HEK293 (cell line): Measurements from ENCODE around the gene OR7C1.
A peak's percentile ranks its signal among the peaks of the same experiment; 100 is the strongest.

Experiments
- IKZF3 ChIP-seq: fragments of 450-650 bp; IDR thresholded peaks from 2 replicates; pipeline ENCODE4 v1.5.0; 2018; ENCODE audit warnings: missing biosample characterization, mild to moderate bottlenecking, missing genetic modification characterization, moderate library complexity
- KLF17 ChIP-seq: fragments of 450-650 bp; formaldehyde crosslinking; IDR thresholded peaks from 2 replicates; pipeline ENCODE4 v1.5.1; 2016; ENCODE audit warnings: missing biosample characterization, missing genetic modification characterization
- SP3 ChIP-seq: fragments of 450-650 bp; formaldehyde crosslinking; IDR thresholded peaks from 2 replicates; pipeline ENCODE4 v1.5.1; 2016; ENCODE audit warnings: missing biosample characterization, missing genetic modification characterization
- TCF7L2 ChIP-seq: IDR thresholded peaks from 2 replicates; pipeline ENCODE4 v1.6.1; 2011; ENCODE audit warnings: low read depth, mild to moderate bottlenecking, inconsistent platforms, low read length, moderate library complexity, borderline replicate concordance
- ZBTB11 ChIP-seq: fragments of 450-650 bp; formaldehyde crosslinking; conservative IDR thresholded peaks from 2 replicates; pipeline ENCODE4 v1.5.1; 2016; ENCODE audit warnings: low read depth, missing biosample characterization, missing genetic modification characterization
- ZBTB26 ChIP-seq: fragments of 450-650 bp; formaldehyde crosslinking; optimal IDR thresholded peaks from 2 replicates; pipeline ENCODE3; 2016; ENCODE audit warnings: missing biosample characterization, mild to moderate bottlenecking, missing genetic modification characterization
- ZNF132 ChIP-seq: fragments of 450-650 bp; formaldehyde crosslinking; IDR thresholded peaks from 2 replicates; pipeline ENCODE4 v1.5.1; 2017; ENCODE audit warnings: missing biosample characterization, missing genetic modification characterization, borderline replicate concordance
- ZNF214 ChIP-seq: fragments of 450-650 bp; formaldehyde crosslinking; IDR thresholded peaks from 2 replicates; pipeline ENCODE4 v1.5.1; 2017; ENCODE audit warnings: missing biosample characterization, mild to moderate bottlenecking, missing genetic modification characterization, borderline replicate concordance
- ZNF266 ChIP-seq: fragments of 450-650 bp; formaldehyde crosslinking; IDR thresholded peaks from 2 replicates; pipeline ENCODE4 v1.5.1; 2016; ENCODE audit warnings: missing biosample characterization, missing genetic modification characterization, low read depth
- ZNF324 ChIP-seq: fragments of 450-650 bp; formaldehyde crosslinking; IDR thresholded peaks from 2 replicates; pipeline ENCODE4 v1.5.1; 2016; ENCODE audit warnings: missing biosample characterization, missing genetic modification characterization
- ZNF354C ChIP-seq: fragments of 450-650 bp; formaldehyde crosslinking; IDR thresholded peaks from 2 replicates; pipeline ENCODE4 v1.5.1; 2016; ENCODE audit warnings: missing biosample characterization, missing genetic modification characterization, low read depth, borderline replicate concordance
- ZNF362 ChIP-seq: fragments of 450-650 bp; formaldehyde crosslinking; IDR thresholded peaks from 2 replicates; pipeline ENCODE4 v1.5.1; 2016; ENCODE audit warnings: missing biosample characterization, missing genetic modification characterization
- ZNF404 ChIP-seq: fragments of 450-650 bp; formaldehyde crosslinking; IDR thresholded peaks from 2 replicates; pipeline ENCODE4 v1.5.1; 2017; ENCODE audit warnings: missing biosample characterization, missing genetic modification characterization
- ZNF426 ChIP-seq: fragments of 450-650 bp; formaldehyde crosslinking; IDR thresholded peaks from 2 replicates; pipeline ENCODE4 v1.5.1; 2017; ENCODE audit warnings: missing biosample characterization, missing genetic modification characterization, mild to moderate bottlenecking, inconsistent platforms, moderate library complexity
- ZNF488 ChIP-seq: fragments of 450-650 bp; formaldehyde crosslinking; IDR thresholded peaks from 2 replicates; pipeline ENCODE4 v1.5.1; 2016; ENCODE audit warnings: missing biosample characterization, missing genetic modification characterization
- ZNF501 ChIP-seq: fragments of 450-650 bp; formaldehyde crosslinking; IDR thresholded peaks from 2 replicates; pipeline ENCODE4 v1.5.1; 2016; ENCODE audit warnings: missing biosample characterization, missing genetic modification characterization
- ZNF521 ChIP-seq: fragments of 450-650 bp; formaldehyde crosslinking; IDR thresholded peaks from 2 replicates; pipeline ENCODE4 v1.5.1; 2017; ENCODE audit warnings: missing biosample characterization, mild to moderate bottlenecking, missing genetic modification characterization
- ZNF544 ChIP-seq: fragments of 450-650 bp; formaldehyde crosslinking; IDR thresholded peaks from 2 replicates; pipeline ENCODE4 v1.5.0; 2017; ENCODE audit warnings: missing biosample characterization, missing genetic modification characterization
- ZNF585B ChIP-seq: fragments of 450-650 bp; formaldehyde crosslinking; IDR thresholded peaks from 2 replicates; pipeline ENCODE4 v1.5.1; 2016; ENCODE audit warnings: missing biosample characterization, missing genetic modification characterization
- ZNF623 ChIP-seq: fragments of 450-650 bp; formaldehyde crosslinking; IDR thresholded peaks from 2 replicates; pipeline ENCODE4 v1.5.1; 2016; ENCODE audit warnings: missing biosample characterization, missing genetic modification characterization
- ZNF639 ChIP-seq: fragments of 450-650 bp; formaldehyde crosslinking; IDR thresholded peaks from 2 replicates; pipeline ENCODE4 v1.5.1; 2016; ENCODE audit warnings: missing biosample characterization, missing genetic modification characterization
- ZNF654 ChIP-seq: fragments of 450-650 bp; formaldehyde crosslinking; IDR thresholded peaks from 2 replicates; pipeline ENCODE4 v1.5.1; 2016; ENCODE audit warnings: low read depth, missing biosample characterization, missing genetic modification characterization
- ZNF658 ChIP-seq: fragments of 450-650 bp; formaldehyde crosslinking; IDR thresholded peaks from 2 replicates; pipeline ENCODE4; 2016; ENCODE audit warnings: missing biosample characterization, missing genetic modification characterization
- ZNF677 ChIP-seq: fragments of 450-650 bp; IDR thresholded peaks from 2 replicates; pipeline ENCODE4 v1.5.0; 2018; ENCODE audit warnings: missing biosample characterization, mild to moderate bottlenecking, missing genetic modification characterization, moderate library complexity
- ZNF791 ChIP-seq: fragments of 450-650 bp; formaldehyde crosslinking; IDR thresholded peaks from 2 replicates; pipeline ENCODE4 v1.5.1; 2016; ENCODE audit warnings: missing biosample characterization, missing genetic modification characterization
- ZNF792 ChIP-seq: fragments of 450-650 bp; formaldehyde crosslinking; IDR thresholded peaks from 2 replicates; pipeline ENCODE4 v1.5.1; 2016; ENCODE audit warnings: missing biosample characterization, missing genetic modification characterization
- ZNF830 ChIP-seq: fragments of 450-650 bp; IDR thresholded peaks from 2 replicates; pipeline ENCODE4 v1.5.0; 2018; ENCODE audit warnings: missing biosample characterization, missing genetic modification characterization, low read depth, mild to moderate bottlenecking, moderate library complexity
- ZSCAN18 ChIP-seq: fragments of 450-650 bp; formaldehyde crosslinking; IDR thresholded peaks from 2 replicates; pipeline ENCODE4 v1.5.1; 2016; ENCODE audit warnings: missing biosample characterization, missing genetic modification characterization
- ZXDB ChIP-seq: fragments of 450-650 bp; formaldehyde crosslinking; IDR thresholded peaks from 2 replicates; pipeline ENCODE4 v1.5.1; 2016; ENCODE audit warnings: missing biosample characterization, missing genetic modification characterization

OR7C1 gene

GRCh38 chr19:14770944-14771839 lies 63.8 kb downstream of the OR7C1 start (continued):
- no peak for TF ChIP-seq ZNF404
- no peak for TF ChIP-seq ZNF132 (tag by site-specific recombination)
- TF ChIP-seq ZNF544 (tag by site-specific recombination) = no peak
- no peak for TF ChIP-seq ZNF792 (tag by site-specific recombination)
- TF ChIP-seq SP3 (tag by site-specific recombination) = no peak
- TF ChIP-seq ZNF585B (tag by site-specific recombination) = no peak
- no peak for TF ChIP-seq ZBTB26 (tag by site-specific recombination)
- no peak for TF ChIP-seq ZNF791 (tag by site-specific recombination)
- peak; percentile 60 for TF ChIP-seq ZNF426 (tag by site-specific recombination)
- no peak for TF ChIP-seq TCF7L2
- no peak for TF ChIP-seq ZNF214 (tag by site-specific recombination)
- TF ChIP-seq ZNF830 (tag by site-specific recombination) = no peak
- no peak for TF ChIP-seq ZXDB (tag by site-specific recombination)
- TF ChIP-seq ZNF658 (tag by site-specific recombination) = no peak
- no peak for TF ChIP-seq ZNF362
- no peak for TF ChIP-seq ZNF521
- peak; percentile 56 for TF ChIP-seq ZNF623 (tag by site-specific recombination)
- TF ChIP-seq ZBTB11 = peak; percentile 43; the same call in 1 of the 2 replicates
- TF ChIP-seq ZNF677 (tag by site-specific recombination) = no peak
- no peak for TF ChIP-seq ZNF501
- TF ChIP-seq ZNF354C (tag by site-specific recombination) = no peak
- no peak for TF ChIP-seq ZSCAN18 (tag by site-specific recombination)
- TF ChIP-seq KLF17 (tag by site-specific recombination) = no peak
- no peak for TF ChIP-seq ZNF488
- peak; percentile 51; the same call in 1 of the 2 replicates for TF ChIP-seq ZNF266 (tag by site-specific recombination)
- TF ChIP-seq ZNF654 (tag by site-specific recombination) = peak; percentile 22; the same call in 1 of the 2 replicates
- TF ChIP-seq ZNF324 (tag by site-specific recombination) = no peak
- TF ChIP-seq IKZF3 = no peak
- no peak for TF ChIP-seq ZNF639
